GM21367 (cell line): ENCODE measurements around the gene SECISBP2.
"Not testable (repeated sequence)": the region's sequence is repeated elsewhere in the genome, so short reads cannot be mapped to it uniquely, and the experiment has no call there.

Experiments used
- ATAC-seq: cut with Tn5 transposase; IDR thresholded peaks from one replicate; pipeline ENCODE4 v1.9.1; 2021; ENCODE audit not compliant: unreplicated experiment

Gene SECISBP2

GRCh38 chr9:89309166-89309565 is 9.1 kb upstream of the SECISBP2 start:
- no peak for ATAC-seq

- ATAC-seq, result no peak
Observed at GRCh38 chr9:89309608-89310474, 8.5 kb upstream of the SECISBP2 start.

GRCh38 chr9:89310475-89311345 is 7.6 kb upstream of the SECISBP2 start, which contains the start of gene CKS2:
CKS2 (plus strand) TSS chr9:89311195; CDS start chr9:89311293, 98 bp downstream.
- peak; percentile 86 for ATAC-seq

GRCh38 chr9:89311346-89312221 is 6.7 kb upstream of the SECISBP2 start:
- peak; percentile 5 for ATAC-seq

- no peak for ATAC-seq
Observed at GRCh38 chr9:89312222-89312571, 6.1 kb upstream of the SECISBP2 start.

GRCh38 chr9:89313842-89314241 is 4.5 kb upstream of the SECISBP2 start:
- ATAC-seq, result no peak

- ATAC-seq, result no peak
Observed at GRCh38 chr9:89314955-89315354, 3.3 kb upstream of the SECISBP2 start.

- ATAC-seq, result no peak
Observed at GRCh38 chr9:89315482-89315881, 2.8 kb upstream of the SECISBP2 start.

- no peak for ATAC-seq
Observed at GRCh38 chr9:89317282-89317681, 1.0 kb upstream of the SECISBP2 start.

GRCh38 chr9:89319015-89319905 is 960 bp downstream of the SECISBP2 start:
- no peak for ATAC-seq

- no peak for ATAC-seq
Observed at GRCh38 chr9:89323390-89323789, 5.1 kb downstream of the SECISBP2 start.

- no peak for ATAC-seq
Observed at GRCh38 chr9:89325733-89326132, 7.4 kb downstream of the SECISBP2 start.

GRCh38 chr9:89328064-89328463 is 9.8 kb downstream of the SECISBP2 start:
- no peak for ATAC-seq

- no peak for ATAC-seq
Observed at GRCh38 chr9:89329917-89330316, 11.6 kb downstream of the SECISBP2 start.

GRCh38 chr9:89330513-89330912 is 12.2 kb downstream of the SECISBP2 start:
- ATAC-seq, result no peak

- no peak for ATAC-seq
Observed at GRCh38 chr9:89339807-89340206, 21.5 kb downstream of the SECISBP2 start.

- peak; percentile 75 for ATAC-seq
Observed at GRCh38 chr9:89340332-89340731, 22.0 kb downstream of the SECISBP2 start.

- no peak for ATAC-seq
Observed at GRCh38 chr9:89342213-89342612, 23.9 kb downstream of the SECISBP2 start.

GRCh38 chr9:89342948-89343347 is 24.6 kb downstream of the SECISBP2 start:
- ATAC-seq, result no peak

GRCh38 chr9:89343812-89344211 is 25.5 kb downstream of the SECISBP2 start:
- ATAC-seq, result not testable (repeated sequence)
